Kidney epithelial cell (primary cell): Measurements from ENCODE around the gene CHRM2. TPM values are rescaled to one million over a fixed set of nuclear protein-coding genes. Genes with fewer than 3 reads are reported as not detected.

ENCODE experiments used
- DNase-seq: peaks from one replicate; pipeline ENCODE4 v3.0.0-alpha.2; 2010; ENCODE audit warnings: low read depth
- H3K27me3 ChIP-seq: 2 replicates; pipeline ENCODE4 v1.6.0; 2011; ENCODE audit warnings: low read length; ENCODE audit not compliant: control insufficient read depth, insufficient read depth
- H3K36me3 ChIP-seq: 2 replicates; pipeline ENCODE4 v1.5.1; 2011; ENCODE audit warnings: low read length; ENCODE audit not compliant: control insufficient read depth, insufficient read depth
- H3K4me3 ChIP-seq: 2 replicates; pipeline ENCODE4 v1.5.1; 2011; ENCODE audit warnings: low read depth, mild to moderate bottlenecking, control low read depth, low read length
- total RNA-seq: library from RNA; depleted of rRNA; stranded (reverse); fragments of >200 nt; gene quantifications from 2 replicates; pipeline ENCODE4 v1.2.3, GENCODE V29; 2015
- TF ChIP-seq, protein P1 (sequence below): IDR thresholded peaks from 2 replicates; pipeline ENCODE4 v1.5.1; 2011; ENCODE audit warnings: mild to moderate bottlenecking, moderate library complexity, low read length, control low read depth, inconsistent platforms; ENCODE audit not compliant: insufficient read depth, poor library complexity, severe bottlenecking

CHRM2 gene
- total RNA-seq, 1 donor from 2014 or later = not detected

DNA sequence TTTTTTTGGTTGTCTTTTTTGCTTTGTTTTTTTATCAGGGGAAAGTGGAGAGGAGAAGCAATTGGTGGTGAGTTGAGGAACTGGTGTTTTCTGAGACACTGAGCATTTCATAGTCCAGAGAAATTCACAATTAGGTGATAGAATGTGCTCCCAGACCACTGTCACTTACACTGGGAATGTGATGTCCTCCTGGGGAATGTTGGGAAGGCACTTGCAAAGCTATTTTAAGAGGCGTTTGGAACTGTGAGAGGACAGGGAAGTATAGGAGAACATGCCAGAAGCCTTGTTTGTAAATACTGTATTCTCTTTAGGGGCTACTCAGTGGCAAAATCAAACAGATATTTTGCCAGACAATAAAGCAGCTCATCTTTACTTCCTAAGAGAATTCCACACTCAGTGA is 16.0 kb downstream of the CHRM2 start:
- Histone ChIP-seq H3K27me3 (no peaks in the 10 kb centered on the region), H3K4me3 (no peak overlapping the region), H3K36me3 (no peaks in the 10 kb centered on the region)
- no peak for DNase-seq
- TF ChIP-seq, protein P1, sequence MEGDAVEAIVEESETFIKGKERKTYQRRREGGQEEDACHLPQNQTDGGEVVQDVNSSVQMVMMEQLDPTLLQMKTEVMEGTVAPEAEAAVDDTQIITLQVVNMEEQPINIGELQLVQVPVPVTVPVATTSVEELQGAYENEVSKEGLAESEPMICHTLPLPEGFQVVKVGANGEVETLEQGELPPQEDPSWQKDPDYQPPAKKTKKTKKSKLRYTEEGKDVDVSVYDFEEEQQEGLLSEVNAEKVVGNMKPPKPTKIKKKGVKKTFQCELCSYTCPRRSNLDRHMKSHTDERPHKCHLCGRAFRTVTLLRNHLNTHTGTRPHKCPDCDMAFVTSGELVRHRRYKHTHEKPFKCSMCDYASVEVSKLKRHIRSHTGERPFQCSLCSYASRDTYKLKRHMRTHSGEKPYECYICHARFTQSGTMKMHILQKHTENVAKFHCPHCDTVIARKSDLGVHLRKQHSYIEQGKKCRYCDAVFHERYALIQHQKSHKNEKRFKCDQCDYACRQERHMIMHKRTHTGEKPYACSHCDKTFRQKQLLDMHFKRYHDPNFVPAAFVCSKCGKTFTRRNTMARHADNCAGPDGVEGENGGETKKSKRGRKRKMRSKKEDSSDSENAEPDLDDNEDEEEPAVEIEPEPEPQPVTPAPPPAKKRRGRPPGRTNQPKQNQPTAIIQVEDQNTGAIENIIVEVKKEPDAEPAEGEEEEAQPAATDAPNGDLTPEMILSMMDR = no peak

DNA sequence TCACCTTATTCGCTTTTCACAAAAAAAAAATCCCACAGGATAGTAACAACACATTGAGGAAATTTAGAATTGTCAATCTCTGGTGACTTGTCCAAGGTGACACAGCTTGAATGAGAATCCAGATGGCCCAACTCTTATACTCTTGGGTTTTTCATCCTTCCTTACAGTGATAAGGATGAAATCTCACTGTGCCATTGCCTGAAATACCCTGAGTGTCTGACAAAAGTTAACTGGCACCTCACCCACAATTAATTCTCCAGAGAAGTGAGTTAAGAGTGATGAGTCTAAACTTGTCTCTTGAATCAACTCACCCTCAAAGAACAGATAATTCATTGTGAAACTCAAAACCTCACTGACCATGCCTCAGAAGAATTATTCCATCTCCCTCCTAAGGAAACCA is 18.9 kb downstream of the CHRM2 start:
- no peak for DNase-seq
- Histone ChIP-seq H3K36me3 (no peaks in the 10 kb centered on the region), H3K27me3 (no peaks in the 10 kb centered on the region), H3K4me3 (no peak overlapping the region)
- TF ChIP-seq, protein P1 = no peak

DNA sequence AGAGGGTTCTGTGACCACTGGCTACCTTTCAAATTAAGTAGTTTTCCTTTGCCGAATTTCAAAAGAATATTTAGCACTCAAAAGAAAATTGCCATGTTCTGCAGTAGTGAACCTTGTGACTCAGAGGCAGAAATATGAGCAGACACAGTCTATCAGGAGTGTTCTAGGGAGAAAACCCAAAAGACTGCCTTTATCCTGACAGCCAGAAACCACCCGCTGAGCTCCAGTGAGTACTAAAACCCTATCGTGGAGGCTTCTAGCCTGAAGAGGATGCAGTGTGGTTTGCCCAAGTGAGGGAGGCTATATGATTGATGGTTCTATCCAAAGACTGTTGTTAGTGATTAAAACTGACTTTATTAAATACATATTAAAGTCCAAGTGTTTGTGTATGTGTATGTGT is 21.9 kb downstream of the CHRM2 start:
- no peak overlapping the region for H3K4me3 ChIP-seq
- H3K36me3 ChIP-seq = no peaks in the 10 kb centered on the region
- H3K27me3 ChIP-seq = no peaks in the 10 kb centered on the region
- DNase-seq = no peak
- TF ChIP-seq, protein P1 = no peak

DNA sequence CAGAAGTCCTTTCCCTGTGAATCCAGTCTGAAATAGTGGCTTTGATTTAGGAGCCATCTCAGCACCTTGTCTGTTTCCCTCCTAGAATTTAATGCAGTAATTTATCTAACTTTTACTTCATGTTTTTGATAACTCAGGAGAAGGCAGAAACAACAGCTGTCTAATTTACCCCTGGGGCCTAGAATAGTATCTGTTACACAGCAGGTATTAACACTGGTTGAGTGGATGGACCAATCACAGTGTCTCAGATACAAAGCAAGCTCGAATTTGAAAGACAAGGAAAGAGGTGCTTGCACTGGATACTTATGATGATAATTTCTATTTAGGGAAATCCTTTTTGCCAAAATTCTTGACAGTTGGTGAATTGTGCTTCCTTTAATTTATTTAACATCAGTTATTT is 23.4 kb downstream of the CHRM2 start:
- H3K36me3 ChIP-seq = no peaks in the 10 kb centered on the region
- DNase-seq = no peak
- no peak overlapping the region for H3K4me3 ChIP-seq
- no peaks in the 10 kb centered on the region for H3K27me3 ChIP-seq
- TF ChIP-seq, protein P1 = no peak

DNA sequence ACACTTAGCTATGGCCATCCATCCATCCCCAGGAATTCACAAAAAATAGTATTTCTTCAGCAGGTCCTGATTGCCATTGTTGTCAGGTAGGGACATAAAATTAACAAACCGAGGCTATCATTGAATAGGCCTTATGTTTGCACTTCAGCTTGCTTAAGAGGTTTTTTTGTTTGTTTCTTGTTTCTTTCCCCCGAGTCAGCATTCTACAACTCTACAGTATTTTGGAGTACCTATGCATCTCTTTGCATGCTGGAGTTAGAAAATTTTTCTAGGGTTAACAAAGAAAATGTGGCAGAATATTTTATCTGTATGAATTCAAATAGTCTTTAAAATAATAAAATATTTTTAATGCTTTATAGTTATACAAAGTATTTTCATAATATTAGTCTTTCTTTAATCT is 26.3 kb downstream of the CHRM2 start:
- Histone ChIP-seq H3K4me3 (no peak overlapping the region), H3K27me3 (no peaks in the 10 kb centered on the region), H3K36me3 (no peaks in the 10 kb centered on the region)
- DNase-seq = no peak
- TF ChIP-seq, protein P1 = no peak

DNA sequence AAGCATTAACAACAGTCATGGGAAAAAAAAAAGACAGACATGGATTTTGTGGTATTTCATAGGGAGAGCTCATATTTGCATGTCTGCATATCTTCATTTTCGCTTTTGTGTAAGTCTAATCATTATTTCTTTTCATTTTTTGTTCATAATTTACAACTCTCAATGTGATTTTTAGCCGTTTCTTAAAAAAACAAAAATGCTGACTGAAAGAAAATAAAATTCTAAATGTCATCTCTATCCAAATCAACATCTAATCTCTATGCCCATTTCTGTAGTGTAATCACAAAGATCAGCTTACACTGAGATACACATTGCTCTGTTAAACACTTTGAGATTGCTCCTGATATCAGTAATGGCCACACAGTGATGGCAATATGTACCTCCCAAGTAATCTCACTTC is 29.2 kb downstream of the CHRM2 start:
- TF ChIP-seq, protein P1 = no peak
- H3K36me3 ChIP-seq = no peaks in the 10 kb centered on the region
- H3K27me3 ChIP-seq = no peaks in the 10 kb centered on the region
- H3K4me3 ChIP-seq = no peak overlapping the region
- no peak for DNase-seq
